Ishikawa (cell line): ENCODE data around the gene MLLT3.

Experiments used
- CEBPB ChIP-seq: IDR thresholded peaks from 2 replicates; pipeline ENCODE4 v1.6.1; 2012
- EGR1 ChIP-seq: IDR thresholded peaks from 2 replicates; pipeline ENCODE4 v1.6.1; 2012
- EP300 ChIP-seq: IDR thresholded peaks from 2 replicates; pipeline ENCODE4 v1.6.1; 2012; ENCODE audit warnings: borderline replicate concordance
- FOXM1 ChIP-seq: IDR thresholded peaks from 2 replicates; pipeline ENCODE4 v1.6.1; 2012; ENCODE audit warnings: low read depth, borderline replicate concordance
- MAX ChIP-seq: IDR thresholded peaks from 2 replicates; pipeline ENCODE4 v1.6.1; 2012
- NFIC ChIP-seq: IDR thresholded peaks from 2 replicates; pipeline ENCODE4 v1.6.1; 2012
- RAD21 ChIP-seq: IDR thresholded peaks from 2 replicates; pipeline ENCODE4 v1.6.1; 2012; ENCODE audit warnings: low read depth
- TAF1 ChIP-seq: IDR thresholded peaks from 2 replicates; pipeline ENCODE4 v1.6.1; 2012; ENCODE audit warnings: low read depth, mild to moderate bottlenecking
- TCF12 ChIP-seq: IDR thresholded peaks from 2 replicates; pipeline ENCODE4 v1.6.1; 2012; ENCODE audit warnings: low read depth
- TEAD4 ChIP-seq: IDR thresholded peaks from 2 replicates; pipeline ENCODE4 v1.6.1; 2012
- YY1 ChIP-seq: IDR thresholded peaks from 2 replicates; pipeline ENCODE4 v1.6.1; 2012; ENCODE audit warnings: low read depth
- ZBTB7A ChIP-seq: IDR thresholded peaks from 2 replicates; pipeline ENCODE4 v1.6.1; 2012; ENCODE audit warnings: low read depth
- TF ChIP-seq, protein P1 (sequence below): IDR thresholded peaks from 2 replicates; pipeline ENCODE4 v1.6.1; 2012; ENCODE audit warnings: low read depth, mild to moderate bottlenecking

DNA sequence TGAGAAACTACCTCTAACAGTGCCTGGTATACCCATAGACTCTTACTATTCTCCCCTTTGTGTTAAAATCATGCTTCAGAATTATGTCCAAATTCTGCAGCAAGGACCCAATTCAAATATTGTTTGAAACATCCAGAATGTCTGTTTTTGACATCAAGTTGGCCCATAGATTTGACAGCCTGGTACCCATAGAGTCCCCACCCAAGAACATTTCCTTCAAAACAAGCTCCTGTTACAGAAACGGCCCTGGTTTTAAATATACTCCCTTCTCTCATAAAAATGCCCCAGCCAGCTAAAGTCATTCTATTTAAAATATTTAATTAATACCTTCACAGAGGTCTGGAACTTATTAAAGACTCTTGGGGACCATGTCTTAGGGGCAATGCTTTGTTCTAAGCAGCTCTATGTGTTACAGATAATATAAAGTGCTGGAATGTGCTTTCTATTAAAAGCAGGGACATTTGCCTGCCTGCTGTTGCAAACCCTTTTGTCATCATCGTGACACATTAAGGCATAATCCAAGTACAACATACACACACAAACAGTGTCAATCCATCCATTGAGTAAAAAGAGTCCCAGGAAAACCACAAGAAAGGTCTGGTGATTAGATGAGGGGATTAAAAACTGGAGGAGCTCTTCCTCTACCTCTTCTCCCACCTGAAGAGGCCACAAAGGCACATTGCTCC is 321.7 kb downstream of the MLLT3 start:
- TF ChIP-seq, protein P1, sequence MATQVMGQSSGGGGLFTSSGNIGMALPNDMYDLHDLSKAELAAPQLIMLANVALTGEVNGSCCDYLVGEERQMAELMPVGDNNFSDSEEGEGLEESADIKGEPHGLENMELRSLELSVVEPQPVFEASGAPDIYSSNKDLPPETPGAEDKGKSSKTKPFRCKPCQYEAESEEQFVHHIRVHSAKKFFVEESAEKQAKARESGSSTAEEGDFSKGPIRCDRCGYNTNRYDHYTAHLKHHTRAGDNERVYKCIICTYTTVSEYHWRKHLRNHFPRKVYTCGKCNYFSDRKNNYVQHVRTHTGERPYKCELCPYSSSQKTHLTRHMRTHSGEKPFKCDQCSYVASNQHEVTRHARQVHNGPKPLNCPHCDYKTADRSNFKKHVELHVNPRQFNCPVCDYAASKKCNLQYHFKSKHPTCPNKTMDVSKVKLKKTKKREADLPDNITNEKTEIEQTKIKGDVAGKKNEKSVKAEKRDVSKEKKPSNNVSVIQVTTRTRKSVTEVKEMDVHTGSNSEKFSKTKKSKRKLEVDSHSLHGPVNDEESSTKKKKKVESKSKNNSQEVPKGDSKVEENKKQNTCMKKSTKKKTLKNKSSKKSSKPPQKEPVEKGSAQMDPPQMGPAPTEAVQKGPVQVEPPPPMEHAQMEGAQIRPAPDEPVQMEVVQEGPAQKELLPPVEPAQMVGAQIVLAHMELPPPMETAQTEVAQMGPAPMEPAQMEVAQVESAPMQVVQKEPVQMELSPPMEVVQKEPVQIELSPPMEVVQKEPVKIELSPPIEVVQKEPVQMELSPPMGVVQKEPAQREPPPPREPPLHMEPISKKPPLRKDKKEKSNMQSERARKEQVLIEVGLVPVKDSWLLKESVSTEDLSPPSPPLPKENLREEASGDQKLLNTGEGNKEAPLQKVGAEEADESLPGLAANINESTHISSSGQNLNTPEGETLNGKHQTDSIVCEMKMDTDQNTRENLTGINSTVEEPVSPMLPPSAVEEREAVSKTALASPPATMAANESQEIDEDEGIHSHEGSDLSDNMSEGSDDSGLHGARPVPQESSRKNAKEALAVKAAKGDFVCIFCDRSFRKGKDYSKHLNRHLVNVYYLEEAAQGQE = no peak
- TF ChIP-seq ZBTB7A = no peak
- no peak for TF ChIP-seq MAX
- no peak for TF ChIP-seq FOXM1
- no peak for TF ChIP-seq CEBPB
- TF ChIP-seq TAF1 = no peak
- TF ChIP-seq EGR1 = no peak
- no peak for TF ChIP-seq YY1
- no peak for TF ChIP-seq TEAD4
- no peak for TF ChIP-seq EP300
- no peak for TF ChIP-seq RAD21
- no peak for TF ChIP-seq TCF12
- no peak for TF ChIP-seq NFIC
